Measurements from ENCODE around the gene DECR2. TPM values are rescaled to one million over a fixed set of nuclear protein-coding genes. Genes with fewer than 3 reads are reported as not detected.
"Not testable (repeated sequence)": the region's sequence is repeated elsewhere in the genome, so short reads cannot be mapped to it uniquely, and the experiment has no call there.

DECR2 gene
- total and polyA plus RNA-seq, 12 donors = 7.0 to 26.0 (median 11.6) TPM

DNA sequence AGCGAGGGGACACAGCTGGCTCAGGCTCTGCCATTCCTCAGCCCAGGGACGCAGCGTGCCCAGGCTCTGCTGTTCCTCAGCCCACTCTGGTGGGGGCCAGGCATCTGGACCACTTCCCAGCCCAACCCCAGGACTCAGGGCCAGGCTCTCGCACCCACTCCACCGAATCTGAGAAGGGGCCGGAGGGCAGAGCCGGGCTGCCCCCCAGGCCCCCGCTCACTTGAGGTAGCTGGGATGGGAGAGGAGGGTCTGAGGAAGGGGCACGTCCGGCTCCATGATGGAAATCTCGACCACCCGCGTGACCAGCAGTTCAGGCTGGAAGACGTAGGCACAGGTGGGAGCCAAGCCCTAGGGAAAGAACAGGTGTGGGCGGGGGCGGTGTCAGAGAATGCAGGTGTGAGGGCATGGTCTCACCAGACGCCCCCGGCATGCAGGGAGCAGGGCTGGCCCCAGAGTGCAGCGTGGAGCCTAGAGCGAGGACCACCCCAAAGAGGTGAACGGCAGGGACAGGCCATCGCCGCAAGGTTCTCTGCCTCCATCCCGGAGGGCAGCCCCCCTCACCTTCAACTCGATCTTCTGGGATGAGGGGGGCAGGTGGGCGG, 24.8 kb upstream of the DECR2 start:
- H3K27me3 ChIP-seq = no peaks in the 10 kb centered on the region
- no peaks in the 10 kb centered on the region for H3K9me3 ChIP-seq
- H3K4me3 ChIP-seq = no peak overlapping the region
- ATAC-seq (no peak), DNase-seq (peak in 1 of 2 donors; percentile 10)
- intact Hi-C loops (cut with DNase I) = no loop called here
- peaks cover 0 to 60% (median 38%) of the 10 kb centered on the region in 9 donors for H3K36me3 ChIP-seq
- 92 to 93% methylated on average over 26 of the region's 26 CpGs for WGBS, 2 donors
- no peak overlapping the region for H3K27ac ChIP-seq
- H3K4me1 ChIP-seq = peaks cover 0 to 28% (median 15%) of the 10 kb centered on the region in 9 donors
- TF ChIP-seq, protein P1, sequence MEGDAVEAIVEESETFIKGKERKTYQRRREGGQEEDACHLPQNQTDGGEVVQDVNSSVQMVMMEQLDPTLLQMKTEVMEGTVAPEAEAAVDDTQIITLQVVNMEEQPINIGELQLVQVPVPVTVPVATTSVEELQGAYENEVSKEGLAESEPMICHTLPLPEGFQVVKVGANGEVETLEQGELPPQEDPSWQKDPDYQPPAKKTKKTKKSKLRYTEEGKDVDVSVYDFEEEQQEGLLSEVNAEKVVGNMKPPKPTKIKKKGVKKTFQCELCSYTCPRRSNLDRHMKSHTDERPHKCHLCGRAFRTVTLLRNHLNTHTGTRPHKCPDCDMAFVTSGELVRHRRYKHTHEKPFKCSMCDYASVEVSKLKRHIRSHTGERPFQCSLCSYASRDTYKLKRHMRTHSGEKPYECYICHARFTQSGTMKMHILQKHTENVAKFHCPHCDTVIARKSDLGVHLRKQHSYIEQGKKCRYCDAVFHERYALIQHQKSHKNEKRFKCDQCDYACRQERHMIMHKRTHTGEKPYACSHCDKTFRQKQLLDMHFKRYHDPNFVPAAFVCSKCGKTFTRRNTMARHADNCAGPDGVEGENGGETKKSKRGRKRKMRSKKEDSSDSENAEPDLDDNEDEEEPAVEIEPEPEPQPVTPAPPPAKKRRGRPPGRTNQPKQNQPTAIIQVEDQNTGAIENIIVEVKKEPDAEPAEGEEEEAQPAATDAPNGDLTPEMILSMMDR (IDR thresholded peaks at IDR 0.05) = no peak

DNA sequence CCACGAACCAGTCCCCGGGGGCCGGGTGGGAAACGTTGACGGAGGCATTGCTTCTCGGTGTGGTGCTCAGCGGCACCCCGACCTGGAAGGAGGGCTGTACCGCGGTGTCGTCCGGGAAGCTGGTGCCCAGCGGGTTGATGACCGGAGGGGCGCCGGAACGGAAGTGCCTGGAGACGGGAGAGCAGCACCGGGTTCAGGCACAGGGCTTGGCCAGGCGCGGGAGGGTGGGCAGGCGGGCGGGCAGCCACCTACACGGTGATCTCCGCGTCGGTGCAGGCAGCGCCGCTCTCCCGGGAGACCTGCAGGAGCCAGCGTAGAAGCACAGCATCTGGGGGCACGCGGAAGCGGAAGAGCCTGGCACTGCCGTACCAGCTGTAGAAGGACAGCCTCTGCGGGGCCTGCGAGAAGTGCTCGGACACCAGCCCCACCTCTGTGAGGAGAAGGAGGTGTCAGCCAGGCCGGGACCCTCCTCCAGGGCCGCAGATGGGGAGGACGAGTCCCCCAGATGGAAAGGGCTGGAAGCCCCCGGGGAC, 24.2 kb upstream of the DECR2 start:
- H3K27ac ChIP-seq = no peak overlapping the region
- ATAC-seq (no peak), DNase-seq (peak in 1 of 2 donors; percentile 18)
- TF ChIP-seq, protein P1 (IDR thresholded peaks at IDR 0.05) = no peak
- 88 to 91% methylated on average over 41 to 42 of the region's 42 CpGs for WGBS, 2 donors
- H3K4me1 ChIP-seq = peaks cover 0 to 28% (median 15%) of the 10 kb centered on the region in 9 donors
- no peak overlapping the region for H3K4me3 ChIP-seq
- no peaks in the 10 kb centered on the region for H3K9me3 ChIP-seq
- no peaks in the 10 kb centered on the region for H3K27me3 ChIP-seq
- H3K36me3 ChIP-seq = peaks cover 0 to 54% (median 37%) of the 10 kb centered on the region in 9 donors
- intact Hi-C loops (cut with DNase I) = no loop called here

DNA sequence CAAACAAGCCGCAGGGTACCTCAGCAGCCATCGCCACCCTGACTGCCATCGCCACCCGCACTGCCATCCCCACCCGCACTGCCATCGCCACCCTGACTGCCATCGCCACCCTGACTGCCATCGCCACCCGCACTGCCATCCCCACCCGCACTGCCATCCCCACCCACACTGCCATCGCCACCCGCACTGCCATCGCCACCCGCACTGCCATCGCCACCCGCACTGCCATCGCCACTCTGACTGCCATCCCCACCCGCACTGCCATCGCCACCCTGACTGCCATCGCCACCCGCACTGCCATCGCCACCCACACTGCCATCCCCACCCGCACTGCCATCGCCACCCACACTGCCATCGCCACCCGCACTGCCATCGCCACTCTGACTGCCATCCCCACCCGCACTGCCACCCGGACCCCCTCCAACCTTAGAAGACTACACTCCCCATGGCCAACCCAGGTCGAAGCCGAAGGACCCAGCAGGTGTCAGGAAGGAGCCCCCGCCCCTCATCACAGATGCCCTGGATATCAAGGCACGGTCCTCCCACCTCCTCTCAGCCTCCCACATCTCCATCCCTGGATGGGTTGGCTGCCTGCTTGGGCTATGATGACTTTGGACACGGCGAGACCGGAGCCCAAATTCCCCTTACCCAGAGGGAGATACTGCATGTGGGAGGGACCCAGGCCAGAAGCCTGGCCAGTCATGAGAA, 23.4 kb upstream of the DECR2 start:
- Histone ChIP-seq H3K36me3 (peaks cover 0 to 46% (median 29%) of the 10 kb centered on the region in 9 donors), H3K4me1 (peaks cover 0 to 36% (median 23%) of the 10 kb centered on the region in 9 donors)
- 89 to 93% methylated on average over 36 of the region's 36 CpGs for WGBS, 2 donors
- intact Hi-C loops (cut with DNase I); H3K27ac ChIP-seq; H3K4me3 ChIP-seq; H3K27me3 ChIP-seq; ATAC-seq; H3K9me3 ChIP-seq; DNase-seq: not testable (repeated sequence)

DNA sequence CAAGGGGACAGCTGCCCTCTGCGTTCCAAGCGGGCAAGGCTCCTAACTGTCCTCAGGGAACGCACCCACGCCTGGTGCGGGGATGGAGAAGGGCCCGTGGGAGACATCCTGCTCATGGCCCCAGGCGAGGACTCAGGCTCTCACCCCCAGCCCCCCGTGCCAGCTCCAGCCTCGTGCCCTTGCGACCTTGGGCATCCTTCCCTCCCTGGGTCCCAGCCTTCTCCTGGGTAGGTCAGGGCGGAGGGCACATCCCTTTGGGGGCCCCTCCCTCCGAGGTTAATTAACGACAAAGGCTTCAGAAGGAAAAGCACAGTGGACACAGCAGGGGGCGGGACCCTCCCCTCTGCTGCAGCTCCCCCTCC, 22.9 kb upstream of the DECR2 start:
- H3K27ac ChIP-seq = no peak overlapping the region
- TF ChIP-seq, protein P1 (IDR thresholded peaks at IDR 0.05) = no peak
- H3K9me3 ChIP-seq = no peaks in the 10 kb centered on the region
- intact Hi-C loops (cut with DNase I) = no loop called here
- DNase-seq = peak in 1 of 2 donors; percentile 12
- 75 to 77% methylated on average over 14 of the region's 14 CpGs for WGBS, 2 donors
- H3K36me3 ChIP-seq = peaks cover 0 to 41% (median 26%) of the 10 kb centered on the region in 9 donors
- H3K27me3 ChIP-seq = no peaks in the 10 kb centered on the region
- peaks cover 0 to 41% (median 28%) of the 10 kb centered on the region in 9 donors for H3K4me1 ChIP-seq
- H3K4me3 ChIP-seq = no peak overlapping the region
- ATAC-seq = no peak

Data from heart right ventricle (tissue), 16 donors.